Uterus (tissue), 2 donors: ENCODE measurements around the gene AMER3.

Experiments
- CTCF ChIP-seq, 4 experiments: fragments of 200-600 bp in 2 of 4; fragments of 450-650 bp in 2 of 4; sonication (generic) in 2 of 4; IDR thresholded peaks; one replicate each; pipeline ENCODE4 v1.5.1; 2016 to 2019; ENCODE audit warnings: antibody characterized with exemption in 4 of 4, mild to moderate bottlenecking in 2 of 4, moderate library complexity in 1 of 4
- POLR2A ChIP-seq, 2 donors: fragments of 450-650 bp; IDR thresholded peaks; one replicate each; pipeline ENCODE4 v1.6.1; 2016; ENCODE audit warnings: antibody characterized with exemption in 2 of 2, mild to moderate bottlenecking in 1 of 2, moderate library complexity in 1 of 2

- TF ChIP-seq CTCF (IDR thresholded peaks at IDR 0.05), result no peak
- TF ChIP-seq POLR2A (IDR thresholded peaks at IDR 0.05), result no peak
These were observed 9.4 kb downstream of the AMER3 start for GRCh38 chr2:130764821-130765115.
